HS-5 (cell line): Measurements from ENCODE around the gene INSIG2.
"Not testable (repeated sequence)": the region's sequence is repeated elsewhere in the genome, so short reads cannot be mapped to it uniquely, and the experiment has no call there.

ENCODE experiments used
- DNase-seq: peaks from one replicate; pipeline ENCODE4 v3.0.0-alpha.2; 2012; ENCODE audit warnings: low read depth

INSIG2 gene

GRCh38 chr2:118061135-118061955 is 26.9 kb upstream of the INSIG2 start:
- DNase-seq = peak; percentile 52

DNA sequence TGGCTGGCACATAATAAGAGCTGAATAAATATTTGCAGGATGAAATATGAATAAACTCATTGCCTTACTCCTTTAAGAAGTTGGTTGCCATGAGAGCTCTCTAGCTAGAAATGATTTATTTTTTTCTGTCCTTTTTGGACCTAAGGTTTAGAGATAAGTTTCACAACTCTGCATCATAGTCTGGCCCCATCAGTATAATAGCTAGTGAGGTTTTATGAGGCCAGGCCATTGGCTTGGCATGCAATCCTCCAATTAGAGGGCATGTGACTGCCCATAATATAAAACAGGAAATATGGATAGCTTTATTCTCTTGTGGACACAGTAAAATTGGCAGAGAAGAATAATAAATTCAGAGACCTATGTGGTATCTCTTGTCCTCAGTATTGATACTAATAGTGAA is 26.2 kb upstream of the INSIG2 start:
- DNase-seq = no peak

DNA sequence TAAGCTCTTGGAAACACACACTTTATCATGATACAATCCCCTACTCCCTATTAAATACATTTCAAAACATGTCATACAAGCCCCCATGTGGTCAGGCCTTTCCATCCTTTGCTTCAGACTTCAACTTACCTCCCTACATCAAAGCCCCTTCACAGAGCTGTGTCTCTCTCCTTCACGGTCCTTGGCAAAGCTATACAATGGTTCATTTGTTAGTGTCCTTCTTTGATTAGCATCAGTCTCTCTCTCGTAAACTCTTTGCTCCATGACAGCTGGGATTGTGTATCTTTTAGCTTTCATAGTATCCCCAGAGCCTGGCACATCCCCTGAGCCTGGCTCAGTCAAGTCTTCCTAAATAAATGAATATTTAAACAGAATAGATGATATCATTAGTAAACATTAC is 25.6 kb upstream of the INSIG2 start:
- DNase-seq = no peak

GRCh38 chr2:118065015-118065706 is 23.1 kb upstream of the INSIG2 start:
- DNase-seq = no peak

GRCh38 chr2:118065921-118066511 is 22.3 kb upstream of the INSIG2 start:
- no peak for DNase-seq

GRCh38 chr2:118077636-118078247 is 10.5 kb upstream of the INSIG2 start:
- DNase-seq = no peak

DNA sequence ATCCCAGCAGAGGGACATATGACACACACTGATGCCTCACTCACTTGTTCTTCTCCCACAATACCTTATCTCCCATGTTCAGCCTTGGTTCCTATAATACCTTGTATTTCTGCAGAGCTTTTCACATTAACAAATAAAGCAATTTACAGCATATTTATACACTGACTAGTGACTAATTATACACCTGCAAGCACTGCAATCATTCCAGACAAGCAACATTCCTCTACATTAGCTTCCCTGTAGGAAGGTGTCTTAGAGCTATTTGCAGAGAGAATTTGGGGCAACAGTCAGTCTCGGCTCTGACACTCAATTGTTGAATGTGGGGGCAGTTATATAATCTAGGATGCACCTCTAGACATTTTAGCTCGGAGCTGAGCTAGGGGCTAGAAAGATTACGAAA is 9.5 kb upstream of the INSIG2 start:
- no peak for DNase-seq

- no peak for DNase-seq
Observed at GRCh38 chr2:118084491-118085089, 3.7 kb upstream of the INSIG2 start.

- no peak for DNase-seq
Observed at GRCh38 chr2:118085173-118086023, 2.9 kb upstream of the INSIG2 start.

DNA sequence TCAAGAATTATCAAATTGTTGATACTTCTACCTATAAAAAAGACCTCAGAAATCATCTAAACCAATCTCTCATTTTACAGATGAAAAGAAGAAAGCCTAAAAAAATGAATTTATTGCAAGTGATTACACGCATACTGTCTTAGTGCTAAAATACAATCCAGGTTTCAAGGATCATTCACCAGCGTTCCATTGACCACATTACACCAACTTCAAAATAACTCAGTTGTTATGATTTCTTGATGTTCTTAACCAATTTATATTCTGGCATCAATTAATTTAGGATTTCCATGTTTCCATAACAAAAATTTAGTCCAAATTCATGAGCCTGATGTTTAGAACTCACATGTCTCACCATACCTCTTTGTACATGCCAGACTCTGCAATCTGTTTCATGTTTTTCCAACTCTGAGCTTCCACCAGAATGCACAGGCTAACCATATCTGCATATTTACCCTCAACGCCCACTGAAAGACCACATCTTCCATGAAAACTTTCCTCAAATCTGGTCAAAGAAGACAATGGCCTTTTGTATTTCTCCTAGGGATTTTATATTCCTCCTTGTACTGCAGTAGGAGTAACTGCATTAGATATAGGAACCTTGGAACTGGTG is 2.1 kb upstream of the INSIG2 start:
- DNase-seq = no peak

DNA sequence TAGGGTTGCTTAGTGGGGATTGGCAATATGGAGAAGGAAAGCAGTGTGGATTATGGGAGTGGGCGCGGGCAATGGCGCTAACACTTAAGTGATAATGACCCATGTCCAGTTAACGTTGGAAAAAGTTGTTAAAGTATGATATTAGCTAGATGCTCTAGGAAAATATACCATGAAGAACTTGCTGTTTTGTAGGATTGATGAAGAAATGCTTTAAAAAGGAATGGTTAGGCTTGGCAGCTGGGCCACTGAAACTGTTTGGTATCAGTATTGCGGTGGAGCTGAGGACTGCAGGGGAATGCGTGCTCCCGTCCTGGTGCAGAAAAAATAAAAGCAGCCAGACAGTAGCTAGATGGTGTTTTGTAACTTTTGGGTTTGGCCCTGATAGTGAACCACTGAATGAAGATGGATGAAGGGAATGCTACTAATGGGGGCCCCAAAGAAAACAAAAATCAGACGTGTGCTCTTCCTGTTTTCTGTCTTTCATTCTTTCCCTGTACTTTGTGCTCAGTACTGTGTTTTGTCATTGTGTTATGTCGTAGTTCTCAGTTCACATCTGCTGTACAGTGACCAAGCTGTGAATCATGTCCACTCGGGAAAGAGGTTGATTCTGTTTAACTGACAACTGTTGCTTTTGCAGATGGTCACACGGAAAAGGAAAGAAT is 999 bp downstream of the INSIG2 start:
- DNase-seq = peak; percentile 34

DNA sequence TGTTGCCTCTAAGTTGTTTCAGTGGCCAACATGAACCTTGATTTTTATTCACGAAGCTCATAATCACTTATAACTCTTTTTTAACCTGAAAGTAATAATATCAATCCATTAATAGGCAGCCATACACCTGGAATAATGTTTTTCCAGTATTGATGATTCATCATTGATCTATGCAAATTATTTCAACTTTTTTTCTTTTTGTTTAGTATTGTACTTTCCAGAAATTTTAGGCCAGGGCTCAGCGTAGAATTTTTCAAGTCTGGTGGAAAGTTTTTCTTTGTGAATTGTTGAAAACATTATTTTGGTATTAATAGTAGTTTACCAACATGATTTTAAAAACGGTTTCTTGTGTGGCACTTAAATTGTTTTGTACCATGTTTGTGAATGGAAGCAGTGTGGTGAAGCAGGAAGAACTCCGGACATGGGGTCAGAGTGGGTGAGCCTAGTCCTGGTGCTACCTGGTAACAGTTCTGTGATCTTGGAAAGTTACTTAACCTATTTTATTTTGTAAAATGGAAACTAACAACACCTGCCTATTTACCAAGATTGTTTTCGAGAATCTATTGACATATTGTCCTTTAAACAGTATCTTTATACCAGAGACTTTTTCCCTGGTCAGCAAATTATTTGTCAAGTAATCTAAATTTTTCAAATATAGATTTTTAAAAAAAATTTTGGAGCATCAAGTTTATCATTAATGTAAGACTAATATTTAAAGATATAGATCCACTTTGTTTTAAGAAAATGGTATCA is 2.3 kb downstream of the INSIG2 start:
- DNase-seq = no peak

DNA sequence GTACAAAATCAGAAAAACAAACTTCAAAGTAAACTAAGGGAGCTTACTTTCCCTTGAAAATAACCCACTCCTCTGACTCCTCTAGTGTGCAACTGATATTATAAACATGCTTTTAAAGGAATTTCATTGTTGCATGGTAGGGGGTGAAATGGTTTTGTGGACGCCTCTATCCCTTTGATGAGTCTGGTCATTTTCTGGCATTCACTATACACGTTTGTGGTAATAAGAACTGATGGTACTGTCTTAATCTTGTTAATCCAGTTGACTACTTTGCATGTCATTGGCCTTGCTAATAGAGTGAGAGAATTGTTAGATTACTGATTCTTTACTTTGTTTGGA is 2.8 kb downstream of the INSIG2 start:
- no peak for DNase-seq

GRCh38 chr2:118091631-118092030 is 3.4 kb downstream of the INSIG2 start:
- DNase-seq = no peak

DNA sequence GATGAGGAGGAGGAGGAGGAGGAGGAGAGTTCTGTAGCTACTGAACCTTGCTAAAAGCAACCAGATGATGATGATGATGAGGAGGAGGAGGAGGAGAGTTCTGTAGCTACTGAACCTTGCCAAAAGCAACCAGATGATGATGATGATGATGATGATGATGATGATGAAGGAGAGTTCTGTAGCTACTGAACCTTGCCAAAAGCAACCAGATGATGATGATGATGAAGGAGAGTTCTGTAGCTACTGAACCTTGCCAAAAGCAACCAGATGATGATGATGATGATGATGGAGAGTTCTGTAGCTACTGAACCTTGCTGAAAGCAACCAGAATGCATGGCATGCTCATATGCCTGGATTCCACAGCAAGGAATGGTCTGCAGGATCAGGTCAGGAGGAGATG is 5.8 kb downstream of the INSIG2 start:
- not testable (repeated sequence) for DNase-seq

DNA sequence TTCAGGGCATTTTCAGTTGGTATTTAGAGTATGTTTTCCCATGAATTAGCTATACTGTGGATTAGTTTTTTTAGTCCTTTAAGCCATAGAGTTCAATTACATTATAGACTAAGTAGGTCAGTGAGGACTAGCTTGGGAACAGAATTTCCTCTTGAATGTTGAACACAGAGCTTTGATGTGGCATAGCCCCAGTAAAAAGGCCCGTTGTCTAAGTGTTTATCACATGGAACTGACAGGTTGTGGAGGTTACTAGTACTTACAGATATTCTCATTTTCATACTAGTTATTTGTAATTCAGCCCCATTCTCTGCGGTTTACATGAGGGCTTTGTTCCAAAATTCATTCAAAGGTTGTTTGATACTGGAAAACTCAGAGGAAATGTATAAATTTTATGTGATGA is 6.2 kb downstream of the INSIG2 start:
- DNase-seq = no peak

DNA sequence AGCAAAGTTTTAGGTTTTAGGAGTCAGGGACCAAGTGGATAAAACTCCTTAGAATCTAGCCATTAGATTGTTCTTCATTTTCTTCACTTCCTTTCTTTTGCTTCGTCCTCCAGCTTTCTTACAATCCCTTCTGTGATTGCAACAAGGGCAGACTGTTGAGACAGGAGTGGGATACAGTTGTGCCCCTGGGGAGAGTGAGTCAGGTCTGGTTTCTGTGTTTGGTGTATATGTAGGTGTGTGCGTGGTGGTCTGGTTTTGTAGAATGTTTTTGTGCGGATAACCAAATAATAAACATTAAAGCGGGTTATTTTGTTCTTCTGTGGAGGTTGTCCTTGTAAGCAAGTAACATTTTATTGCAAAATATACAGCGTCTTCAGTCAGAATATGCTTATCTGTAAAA is 7.3 kb downstream of the INSIG2 start:
- no peak for DNase-seq

- no peak for DNase-seq
Observed at GRCh38 chr2:118097657-118098056, 9.4 kb downstream of the INSIG2 start.

GRCh38 chr2:118098307-118099030 is 10.2 kb downstream of the INSIG2 start:
- DNase-seq = no peak
